ENCODE results near the gene CILP2.

- TF ChIP-seq CTCF (IDR thresholded peaks at IDR 0.05) (no peak), ZFX (IDR thresholded peaks at IDR 0.05; ENCODE audit: borderline replicate concordance) (no peak)
These were observed 38.6 kb upstream of the CILP2 start for GRCh38 chr19:19499272-19499995.

Data from 22Rv1 (cell line).